HG03045 (cell line): ENCODE measurements around the gene SPATS1.

Experiments used
- ATAC-seq: cut with Tn5 transposase; IDR thresholded peaks from one replicate; pipeline ENCODE4 v1.9.1; 2021; ENCODE audit warnings: mild to moderate bottlenecking, moderate library complexity; ENCODE audit not compliant: unreplicated experiment

SPATS1 gene, protein sequence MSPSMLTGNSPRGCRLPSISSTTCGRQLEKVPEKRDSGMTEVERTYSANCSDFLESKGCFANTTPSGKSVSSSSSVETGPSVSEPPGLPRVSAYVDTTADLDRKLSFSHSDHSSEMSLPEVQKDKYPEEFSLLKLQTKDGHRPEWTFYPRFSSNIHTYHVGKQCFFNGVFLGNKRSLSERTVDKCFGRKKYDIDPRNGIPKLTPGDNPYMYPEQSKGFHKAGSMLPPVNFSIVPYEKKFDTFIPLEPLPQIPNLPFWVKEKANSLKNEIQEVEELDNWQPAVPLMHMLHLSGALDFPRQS

DNA sequence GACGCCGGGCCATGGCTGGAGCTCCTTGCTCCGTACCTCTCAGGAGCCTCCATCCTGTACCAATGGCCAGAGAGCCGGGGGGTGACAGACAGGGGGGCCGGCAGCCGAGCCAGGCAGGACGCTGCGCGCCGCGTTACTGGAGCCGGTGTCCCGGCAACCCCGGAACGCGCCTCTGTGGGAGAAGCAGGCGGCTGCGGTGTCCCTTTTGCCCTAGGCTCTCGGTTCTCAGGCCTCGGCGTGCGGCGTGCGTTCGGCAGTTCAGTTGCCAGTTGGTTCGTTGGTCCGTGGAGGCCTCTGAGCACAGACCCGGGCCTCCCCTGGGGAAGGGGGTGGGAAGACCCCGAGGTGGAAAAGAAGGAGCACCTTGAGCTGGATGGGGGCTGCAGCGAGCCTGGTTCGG is at the start of gene SPATS1:
TSS of gene SPATS1 (plus strand) at position 162 of the 400 bp plus-strand sequence. CDS start 446 bp downstream, outside the sequence.
- ATAC-seq, result no peak

DNA sequence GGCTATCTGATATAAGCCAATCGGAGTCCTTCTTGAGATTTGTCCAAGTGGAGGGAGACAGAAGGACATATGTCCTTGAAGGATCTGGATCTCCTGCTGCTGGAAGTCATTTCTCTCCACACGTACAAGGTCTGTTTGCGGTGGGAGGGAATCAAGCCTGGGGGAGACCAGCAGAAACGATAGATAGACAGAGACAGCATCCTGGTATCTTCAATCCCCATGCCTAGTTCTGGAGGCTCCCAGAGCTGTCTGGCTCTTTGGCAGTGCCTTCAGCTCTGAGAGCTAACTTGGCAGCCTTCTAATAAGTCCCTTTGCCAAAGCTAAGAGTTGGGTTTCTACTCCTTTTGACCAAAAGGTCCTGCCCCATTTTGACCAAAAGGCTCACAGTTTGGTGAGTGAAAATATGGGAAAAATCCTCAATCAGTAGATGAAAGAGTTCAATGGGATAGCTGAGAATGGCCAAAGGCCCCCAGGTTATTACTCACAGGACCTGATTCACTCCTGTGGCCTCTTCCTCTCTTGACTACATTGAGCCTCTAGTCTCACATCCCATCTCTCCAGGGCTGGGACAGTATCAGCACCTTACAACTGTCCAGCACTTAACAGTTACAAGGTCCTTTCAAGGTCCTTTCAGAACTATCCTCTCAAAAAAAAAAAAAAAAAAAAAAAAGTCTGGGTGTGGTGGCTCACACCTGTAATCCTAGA is 49.6 kb upstream of the SPATS1 start:
- ATAC-seq, result no peak

- ATAC-seq, result no peak
Measured at GRCh38 chr6:44294832-44295791, 47.3 kb upstream of the SPATS1 start.

GRCh38 chr6:44297063-44298038 is 45.1 kb upstream of the SPATS1 start:
- no peak for ATAC-seq

DNA sequence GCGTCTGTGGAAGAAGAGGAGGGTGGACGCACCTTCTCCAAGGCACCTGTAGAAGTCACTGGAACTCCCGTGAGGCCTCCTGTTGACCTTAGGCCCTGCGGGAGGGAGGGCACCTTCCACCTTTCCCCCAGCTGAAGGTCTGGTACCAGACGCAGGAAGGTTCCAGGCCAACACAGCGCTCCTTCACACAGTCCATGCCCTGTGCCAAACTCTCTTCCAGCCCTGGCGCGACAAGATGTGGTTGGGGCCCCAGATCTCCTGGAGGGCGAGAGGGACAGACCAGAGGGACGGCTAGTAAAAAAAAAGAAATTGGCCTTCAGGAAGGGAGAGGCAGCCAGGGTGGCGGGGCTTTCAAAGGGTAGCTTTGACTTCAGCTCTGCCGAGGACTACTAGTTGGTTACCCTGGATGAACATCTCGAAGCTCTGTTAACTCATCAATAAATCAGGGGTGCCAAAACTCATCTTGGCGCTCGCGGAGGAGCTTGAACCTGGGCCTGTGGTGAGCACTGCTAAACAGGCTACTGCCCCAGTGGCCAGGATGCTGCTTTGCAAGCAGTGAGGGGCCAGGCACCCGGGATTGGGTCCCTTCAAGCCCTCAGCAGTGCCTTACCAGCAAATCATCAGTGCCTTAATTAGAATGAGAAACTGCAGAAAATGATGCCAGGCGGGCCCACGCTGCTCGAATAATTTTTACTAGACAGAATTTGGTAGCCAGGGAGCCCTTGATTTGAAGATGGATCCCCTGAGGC is 44.2 kb upstream of the SPATS1 start:
- ATAC-seq, result no peak

- no peak for ATAC-seq
Measured at GRCh38 chr6:44298864-44299263, 43.6 kb upstream of the SPATS1 start.

DNA sequence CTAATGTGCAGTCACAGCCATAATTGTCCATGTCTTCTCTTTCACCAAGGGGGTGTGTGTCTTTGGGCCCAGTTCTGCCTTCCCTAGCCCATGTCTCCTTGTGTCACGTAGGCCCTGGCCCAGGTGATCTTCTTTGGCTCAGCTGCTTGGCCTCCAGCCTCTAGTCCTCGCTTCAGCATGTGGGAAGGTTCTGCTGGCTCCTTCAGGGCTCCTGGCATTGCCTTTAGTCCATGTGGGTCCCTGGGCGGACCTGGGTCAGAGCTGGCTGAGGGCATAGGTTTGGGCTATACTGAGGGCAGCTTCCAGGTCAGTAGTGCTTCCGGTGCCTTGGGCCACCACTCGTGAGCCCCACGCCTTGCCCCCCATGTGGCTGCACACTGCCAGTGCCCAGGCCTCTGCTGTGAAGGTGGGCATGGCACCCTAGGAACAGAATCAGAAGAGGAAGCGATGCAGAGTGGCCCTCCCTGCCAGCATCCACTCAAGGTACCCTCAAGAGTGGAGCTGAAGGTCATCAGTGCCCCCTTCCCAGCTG is 42.1 kb upstream of the SPATS1 start:
- ATAC-seq, result no peak

DNA sequence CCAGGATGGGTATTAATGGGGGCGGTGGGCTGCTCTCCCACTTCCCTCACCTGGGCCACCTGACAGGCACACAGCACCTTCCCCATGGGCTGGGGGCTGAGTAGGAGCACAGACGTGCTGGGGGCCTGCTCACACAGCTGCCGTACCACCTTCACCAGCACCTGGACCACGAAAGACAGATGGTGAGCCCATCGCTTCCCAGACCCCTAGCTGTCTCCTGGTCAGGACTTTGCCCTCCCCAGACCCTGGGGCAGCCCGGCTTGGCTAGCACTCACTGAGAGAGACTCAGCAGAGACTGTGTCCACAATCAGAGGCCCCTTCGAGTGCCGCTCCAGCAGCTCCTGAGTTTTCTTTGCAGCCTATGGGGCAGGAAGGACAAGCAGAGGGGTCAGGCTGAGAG is 41.3 kb upstream of the SPATS1 start:
- no peak for ATAC-seq

DNA sequence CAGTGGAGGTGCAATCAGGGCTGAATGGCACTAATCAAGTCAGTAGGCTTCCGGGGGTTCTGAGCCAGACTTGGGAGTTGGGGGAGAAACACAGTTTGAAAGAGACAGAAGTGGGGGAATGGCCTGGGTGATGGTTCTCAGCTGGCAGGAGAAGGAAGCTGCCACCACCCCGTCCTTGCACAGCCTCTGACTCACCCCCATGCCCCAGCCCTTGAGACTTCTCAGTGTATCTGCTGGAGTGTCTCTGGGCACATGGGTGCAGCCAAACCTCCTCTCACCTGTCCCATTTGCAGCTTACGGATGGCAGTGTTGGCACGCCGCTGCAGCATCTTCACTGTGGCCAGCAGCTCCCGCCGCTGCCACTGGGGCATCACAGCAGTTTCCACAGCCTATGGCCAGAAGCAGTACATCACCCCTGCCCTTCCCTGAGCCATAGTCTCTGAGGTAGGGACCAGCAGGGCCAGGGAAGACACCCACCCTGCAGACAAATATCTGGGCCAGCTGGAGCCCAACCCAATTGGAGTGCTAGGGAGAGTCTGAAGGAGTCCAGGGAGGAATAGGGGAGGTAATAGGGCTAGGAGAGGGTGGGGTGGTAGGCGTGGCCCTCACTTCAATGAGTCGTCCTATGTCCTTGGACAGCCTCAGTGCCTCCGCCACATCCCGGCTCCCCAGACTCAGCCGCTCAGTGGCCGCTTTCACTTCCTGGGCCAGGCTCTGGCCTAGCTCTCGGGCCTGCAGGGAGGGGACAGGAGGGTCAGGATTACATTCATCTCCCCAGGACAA is 40.5 kb upstream of the SPATS1 start:
- ATAC-seq, result no peak

- no peak for ATAC-seq
Measured at GRCh38 chr6:44302856-44303255, 39.6 kb upstream of the SPATS1 start.

- ATAC-seq, result no peak
Measured at GRCh38 chr6:44303842-44304241, 38.6 kb upstream of the SPATS1 start.

DNA sequence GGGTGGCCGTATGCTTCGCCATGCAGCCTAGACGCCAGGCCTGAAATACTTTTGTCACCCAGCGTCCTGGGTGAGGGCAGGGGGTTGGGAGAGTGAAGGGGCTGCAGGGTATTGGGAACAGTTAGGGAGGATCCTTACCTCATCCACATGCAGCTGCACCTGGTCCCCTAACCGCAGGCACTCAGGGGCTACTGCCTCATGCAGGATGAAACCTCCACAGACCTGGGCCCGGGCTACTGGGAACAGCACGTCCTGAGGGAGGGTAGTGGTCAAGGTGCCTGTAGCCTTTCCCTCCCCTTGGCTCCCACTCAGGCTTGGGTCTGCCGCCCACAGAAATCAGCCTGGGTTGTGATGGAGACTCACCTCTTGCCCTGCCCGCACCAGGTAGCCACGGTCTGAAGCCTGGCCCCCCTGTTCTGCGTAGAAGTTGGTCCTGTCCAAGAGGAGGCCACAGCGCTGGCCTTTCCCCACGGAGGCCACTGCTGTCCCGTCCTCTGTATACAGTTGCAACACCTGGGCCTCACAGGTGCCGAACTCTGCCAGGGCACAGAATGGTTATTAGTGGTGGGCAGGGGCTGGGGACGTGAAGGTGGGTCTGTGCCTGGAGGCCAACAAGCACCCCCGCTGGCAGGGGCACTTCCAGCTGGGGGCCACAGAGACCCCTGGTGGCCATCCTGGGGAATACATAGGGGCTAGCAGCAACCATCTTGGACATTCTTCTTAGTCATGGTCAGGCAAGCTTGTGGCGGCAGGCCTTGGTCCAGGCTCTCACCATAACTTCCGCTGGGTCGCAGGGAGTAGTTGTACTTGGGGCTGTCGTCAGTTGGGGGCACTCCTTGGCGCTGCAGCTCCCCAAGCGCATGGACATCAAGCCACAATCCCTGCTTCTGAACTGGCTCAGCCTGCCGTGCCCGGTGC is 37.9 kb upstream of the SPATS1 start:
- ATAC-seq, result no peak

DNA sequence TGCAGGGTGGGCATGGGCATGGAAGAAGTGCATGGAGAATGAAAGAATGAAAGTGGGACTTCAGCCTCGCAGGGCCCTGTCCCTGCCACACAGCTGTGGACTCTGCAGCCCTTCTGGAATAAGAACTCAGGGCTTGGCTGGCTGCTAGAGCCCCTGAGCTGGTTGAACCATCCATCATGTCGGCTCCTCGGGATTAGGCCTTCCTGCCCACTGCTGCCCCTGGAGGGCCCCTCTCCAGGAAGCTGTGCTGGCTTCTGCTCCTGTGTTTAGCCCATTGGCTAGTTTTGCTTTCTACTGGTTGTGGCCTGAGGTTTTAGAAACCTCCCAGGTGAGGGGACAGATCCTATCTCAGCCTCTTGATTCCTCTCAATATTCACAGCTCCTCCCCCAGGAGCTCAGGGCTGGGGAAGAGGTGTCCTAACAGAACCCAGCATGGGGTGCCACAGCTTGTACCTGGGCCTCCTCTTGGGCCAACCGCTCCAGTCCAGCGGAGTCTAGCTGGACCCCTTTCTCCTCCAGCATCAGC is 37.2 kb upstream of the SPATS1 start:
- no peak for ATAC-seq

DNA sequence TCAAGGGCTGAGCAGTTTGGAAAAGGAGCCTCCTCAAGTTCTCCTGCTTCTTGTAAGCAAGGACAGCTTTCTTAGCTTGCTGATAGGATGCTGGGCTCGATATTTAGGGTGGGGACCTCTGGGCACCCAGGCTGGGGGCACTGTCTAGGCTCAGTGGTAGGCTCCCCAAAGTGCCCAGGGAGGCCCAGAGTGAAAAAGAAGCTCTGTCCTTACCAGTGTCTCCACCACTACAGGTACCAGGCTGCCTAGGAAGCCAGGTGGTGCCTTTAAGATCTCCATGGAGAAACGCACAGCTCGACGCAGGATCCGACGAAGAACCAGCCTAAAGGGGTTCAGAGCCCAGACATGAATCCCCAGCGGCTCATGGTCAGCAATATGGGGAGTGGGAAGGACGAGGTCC is 35.7 kb upstream of the SPATS1 start:
- ATAC-seq, result no peak

- no peak for ATAC-seq
Measured at GRCh38 chr6:44307217-44307616, 35.2 kb upstream of the SPATS1 start.

DNA sequence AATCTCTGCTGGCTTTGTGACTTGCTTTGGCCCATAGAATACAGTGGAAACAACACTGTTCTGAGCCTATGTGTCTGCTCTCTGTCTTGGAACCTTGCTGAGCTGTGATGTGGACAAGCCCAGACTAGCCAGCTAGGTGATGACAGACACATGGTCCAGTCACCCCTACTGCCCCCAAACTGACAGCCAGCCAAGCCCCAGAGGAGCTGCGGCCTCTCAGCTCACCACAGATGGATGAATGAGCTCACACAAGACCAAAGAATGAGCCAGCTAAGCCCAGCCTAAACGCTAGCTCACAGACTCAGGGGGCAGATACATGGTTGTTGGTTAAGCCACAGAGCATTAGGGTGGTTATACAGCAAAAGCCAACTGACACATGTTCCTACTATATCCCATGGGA is 33.4 kb upstream of the SPATS1 start:
- no peak for ATAC-seq

DNA sequence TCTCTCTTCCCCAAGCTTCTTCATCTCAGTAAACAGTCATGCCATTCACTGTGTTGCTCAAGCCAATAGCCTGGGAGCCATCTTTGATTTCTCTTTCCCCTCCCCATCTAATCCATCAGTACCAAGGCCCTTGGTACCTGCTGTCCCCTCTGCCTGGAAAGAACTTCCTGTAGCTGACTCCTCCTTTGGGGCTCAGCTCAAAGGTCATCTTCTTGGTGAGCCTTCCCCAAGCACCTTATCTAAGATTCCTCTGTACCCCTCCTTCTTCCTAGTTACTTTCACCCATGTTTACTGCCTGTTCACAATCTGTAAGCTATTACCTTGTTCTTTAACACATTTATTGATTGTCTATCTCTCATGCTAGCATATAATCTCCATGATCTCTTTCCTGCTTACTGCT is 32.8 kb upstream of the SPATS1 start:
- no peak for ATAC-seq
